CD4-positive, alpha-beta T cell treated with Interleukin-21 for 1 hour (primary cell): ENCODE measurements around the gene OLIG2.

Experiments
- DNase-seq: peaks from one replicate; pipeline ENCODE4 v3.0.0-alpha.2; 2020

Gene OLIG2

DNA sequence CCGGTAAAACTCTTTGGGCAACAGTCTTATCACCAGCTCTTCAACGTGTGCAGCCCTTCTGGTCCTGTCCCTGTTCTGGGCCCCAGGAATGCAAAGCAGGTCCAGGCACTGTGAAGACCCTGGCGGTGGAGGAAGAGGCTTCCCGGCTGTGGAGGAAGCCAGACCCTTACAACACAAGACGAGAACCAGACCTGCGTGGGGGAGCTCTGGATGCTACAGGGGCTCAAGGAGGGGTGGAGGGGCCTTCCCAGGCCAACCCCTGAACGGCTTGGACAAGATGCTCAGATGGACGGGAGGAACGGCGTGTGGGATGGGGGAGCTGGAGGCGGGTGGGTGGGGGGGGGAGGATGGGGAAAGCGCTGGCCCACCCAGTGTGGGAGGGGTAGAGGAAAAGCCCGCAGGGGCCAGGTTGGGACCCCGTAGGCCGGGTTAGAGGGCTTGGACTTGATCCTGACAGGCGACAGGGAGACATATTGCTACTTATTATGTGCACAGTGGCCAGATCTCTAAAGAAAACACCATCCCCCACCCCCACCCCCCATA, 5.1 kb upstream of the OLIG2 start:
- no peak for DNase-seq

DNA sequence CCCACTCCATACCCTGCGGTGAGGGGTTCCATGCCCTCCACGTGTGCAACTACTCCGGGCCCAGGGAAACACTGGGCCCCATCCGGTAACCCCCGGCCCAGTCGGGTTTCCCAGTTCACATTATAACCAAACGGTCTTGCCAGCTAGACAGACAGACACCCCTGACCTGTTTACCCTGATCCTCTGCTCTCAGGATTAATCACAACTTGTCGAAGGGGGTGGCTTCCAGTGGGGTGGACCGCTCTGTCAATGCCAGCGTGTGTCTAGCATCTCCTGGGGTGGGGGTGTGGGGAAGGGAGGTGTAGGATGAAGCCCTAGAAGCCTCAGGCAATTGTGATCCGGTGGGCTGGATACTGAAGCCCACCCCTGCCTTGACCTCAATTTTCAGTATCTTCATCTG, 4.6 kb upstream of the OLIG2 start:
- DNase-seq = no peak

DNA sequence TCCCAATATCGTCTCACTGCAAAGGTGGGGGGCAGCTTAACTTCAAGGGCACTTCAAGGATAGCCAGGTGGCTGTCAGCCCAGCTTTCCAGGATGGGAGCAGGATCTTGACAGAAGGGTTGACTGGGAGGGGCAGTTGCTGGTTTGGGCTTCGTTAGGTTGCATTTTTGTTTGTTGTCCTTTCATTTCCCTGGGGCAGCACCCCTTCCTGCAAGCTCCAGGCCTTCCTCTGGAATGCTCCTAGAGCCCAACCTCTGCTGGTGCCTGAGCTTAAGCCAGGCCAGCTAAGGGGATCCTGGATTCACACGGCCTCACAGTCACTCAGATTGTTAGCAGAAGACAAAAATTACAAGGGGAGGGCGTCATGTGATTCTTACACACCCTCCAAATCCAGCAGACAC, 4.1 kb upstream of the OLIG2 start:
- no peak for DNase-seq

DNA sequence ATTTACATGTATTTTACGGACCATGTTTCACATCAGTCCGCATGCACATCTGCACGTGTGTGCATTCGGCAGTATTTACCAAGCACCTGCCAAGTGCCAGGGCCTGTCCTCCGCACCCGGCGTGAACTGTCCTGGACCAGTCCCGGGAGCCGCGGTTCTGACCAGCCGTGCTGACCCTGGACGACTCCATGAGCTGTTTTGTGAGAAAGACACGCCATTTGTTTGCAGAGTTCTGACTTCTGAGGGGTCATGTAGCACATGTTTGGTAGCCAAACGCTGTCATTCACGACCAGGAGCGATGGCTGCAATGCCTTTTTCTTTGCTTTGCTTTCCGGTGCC, 3.3 kb upstream of the OLIG2 start:
- DNase-seq = no peak

DNA sequence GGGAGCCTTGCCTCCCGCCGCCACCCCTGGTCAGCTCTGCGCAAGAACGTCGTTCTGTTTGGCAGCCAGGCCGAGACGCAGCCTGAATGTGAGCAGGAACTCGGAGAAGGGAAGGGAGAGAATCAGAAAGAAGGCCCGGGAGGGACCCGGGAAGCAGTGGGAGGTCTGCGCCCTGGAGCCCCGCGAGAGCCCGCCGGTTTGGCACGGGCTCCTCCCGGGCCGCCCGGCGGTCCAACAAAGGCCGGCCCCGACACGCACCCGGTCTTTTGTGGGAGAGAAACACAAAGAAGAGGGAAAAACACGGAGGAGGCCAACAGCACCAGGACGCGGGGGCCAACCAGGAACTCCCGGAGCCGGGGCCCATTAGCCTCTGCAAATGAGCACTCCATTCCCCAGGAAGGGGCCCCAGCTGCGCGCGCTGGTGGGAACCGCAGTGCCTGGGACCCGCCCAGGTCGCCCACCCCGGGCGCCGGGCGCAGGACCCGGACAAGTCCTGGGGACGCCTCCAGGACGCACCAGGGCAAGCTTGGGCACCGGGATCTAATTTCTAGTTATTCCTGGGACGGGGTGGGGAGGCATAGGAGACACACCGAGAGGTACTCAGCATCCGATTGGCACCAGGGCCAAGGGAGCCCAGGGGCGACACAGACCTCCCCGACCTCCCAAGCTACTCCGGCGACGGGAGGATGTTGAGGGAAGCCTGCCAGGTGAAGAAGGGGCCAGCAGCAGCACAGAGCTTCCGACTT, 2.7 kb upstream of the OLIG2 start:
- DNase-seq = no peak

DNA sequence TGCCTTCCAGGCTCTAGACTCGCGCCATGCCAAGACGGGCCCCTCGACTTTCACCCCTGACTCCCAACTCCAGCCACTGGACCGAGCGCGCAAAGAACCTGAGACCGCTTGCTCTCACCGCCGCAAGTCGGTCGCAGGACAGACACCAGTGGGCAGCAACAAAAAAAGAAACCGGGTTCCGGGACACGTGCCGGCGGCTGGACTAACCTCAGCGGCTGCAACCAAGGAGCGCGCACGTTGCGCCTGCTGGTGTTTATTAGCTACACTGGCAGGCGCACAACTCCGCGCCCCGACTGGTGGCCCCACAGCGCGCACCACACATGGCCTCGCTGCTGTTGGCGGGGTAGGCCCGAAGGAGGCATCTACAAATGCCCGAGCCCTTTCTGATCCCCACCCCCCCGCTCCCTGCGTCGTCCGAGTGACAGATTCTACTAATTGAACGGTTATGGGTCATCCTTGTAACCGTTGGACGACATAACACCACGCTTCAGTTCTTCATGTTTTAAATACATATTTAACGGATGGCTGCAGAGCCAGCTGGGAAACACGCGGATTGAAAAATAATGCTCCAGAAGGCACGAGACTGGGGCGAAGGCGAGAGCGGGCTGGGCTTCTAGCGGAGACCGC, 2.0 kb upstream of the OLIG2 start:
- DNase-seq = no peak

DNA sequence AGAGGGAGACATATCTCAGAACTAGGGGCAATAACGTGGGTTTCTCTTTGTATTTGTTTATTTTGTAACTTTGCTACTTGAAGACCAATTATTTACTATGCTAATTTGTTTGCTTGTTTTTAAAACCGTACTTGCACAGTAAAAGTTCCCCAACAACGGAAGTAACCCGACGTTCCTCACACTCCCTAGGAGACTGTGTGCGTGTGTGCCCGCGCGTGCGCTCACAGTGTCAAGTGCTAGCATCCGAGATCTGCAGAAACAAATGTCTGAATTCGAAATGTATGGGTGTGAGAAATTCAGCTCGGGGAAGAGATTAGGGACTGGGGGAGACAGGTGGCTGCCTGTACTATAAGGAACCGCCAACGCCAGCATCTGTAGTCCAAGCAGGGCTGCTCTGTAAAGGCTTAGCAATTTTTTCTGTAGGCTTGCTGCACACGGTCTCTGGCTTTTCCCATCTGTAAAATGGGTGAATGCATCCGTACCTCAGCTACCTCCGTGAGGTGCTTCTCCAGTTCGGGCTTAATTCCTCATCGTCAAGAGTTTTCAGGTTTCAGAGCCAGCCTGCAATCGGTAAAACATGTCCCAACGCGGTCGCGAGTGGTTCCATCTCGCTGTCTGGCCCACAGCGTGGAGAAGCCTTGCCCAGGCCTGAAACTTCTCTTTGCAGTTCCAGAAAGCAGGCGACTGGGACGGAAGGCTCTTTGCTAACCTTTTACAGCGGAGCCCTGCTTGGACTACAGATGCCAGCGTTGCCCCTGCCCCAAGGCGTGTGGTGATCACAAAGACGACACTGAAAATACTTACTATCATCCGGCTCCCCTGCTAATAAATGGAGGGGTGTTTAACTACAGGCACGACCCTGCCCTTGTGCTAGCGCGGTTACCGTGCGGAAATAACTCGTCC, 1.3 kb upstream of the OLIG2 start:
- DNase-seq = no peak

DNA sequence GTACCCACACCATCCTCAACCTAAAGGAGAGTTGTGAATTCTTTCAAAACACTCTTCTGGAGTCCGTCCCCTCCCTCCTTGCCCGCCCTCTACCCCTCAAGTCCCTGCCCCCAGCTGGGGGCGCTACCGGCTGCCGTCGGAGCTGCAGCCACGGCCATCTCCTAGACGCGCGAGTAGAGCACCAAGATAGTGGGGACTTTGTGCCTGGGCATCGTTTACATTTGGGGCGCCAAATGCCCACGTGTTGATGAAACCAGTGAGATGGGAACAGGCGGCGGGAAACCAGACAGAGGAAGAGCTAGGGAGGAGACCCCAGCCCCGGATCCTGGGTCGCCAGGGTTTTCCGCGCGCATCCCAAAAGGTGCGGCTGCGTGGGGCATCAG, 638 bp upstream of the OLIG2 start:
- no peak for DNase-seq

DNA sequence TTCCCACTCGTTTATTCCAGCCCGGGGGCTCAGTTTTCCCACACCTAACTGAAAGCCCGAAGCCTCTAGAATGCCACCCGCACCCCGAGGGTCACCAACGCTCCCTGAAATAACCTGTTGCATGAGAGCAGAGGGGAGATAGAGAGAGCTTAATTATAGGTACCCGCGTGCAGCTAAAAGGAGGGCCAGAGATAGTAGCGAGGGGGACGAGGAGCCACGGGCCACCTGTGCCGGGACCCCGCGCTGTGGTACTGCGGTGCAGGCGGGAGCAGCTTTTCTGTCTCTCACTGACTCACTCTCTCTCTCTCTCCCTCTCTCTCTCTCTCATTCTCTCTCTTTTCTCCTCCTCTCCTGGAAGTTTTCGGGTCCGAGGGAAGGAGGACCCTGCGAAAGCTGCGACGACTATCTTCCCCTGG, 716 bp downstream of the OLIG2 start:
- no peak for DNase-seq

DNA sequence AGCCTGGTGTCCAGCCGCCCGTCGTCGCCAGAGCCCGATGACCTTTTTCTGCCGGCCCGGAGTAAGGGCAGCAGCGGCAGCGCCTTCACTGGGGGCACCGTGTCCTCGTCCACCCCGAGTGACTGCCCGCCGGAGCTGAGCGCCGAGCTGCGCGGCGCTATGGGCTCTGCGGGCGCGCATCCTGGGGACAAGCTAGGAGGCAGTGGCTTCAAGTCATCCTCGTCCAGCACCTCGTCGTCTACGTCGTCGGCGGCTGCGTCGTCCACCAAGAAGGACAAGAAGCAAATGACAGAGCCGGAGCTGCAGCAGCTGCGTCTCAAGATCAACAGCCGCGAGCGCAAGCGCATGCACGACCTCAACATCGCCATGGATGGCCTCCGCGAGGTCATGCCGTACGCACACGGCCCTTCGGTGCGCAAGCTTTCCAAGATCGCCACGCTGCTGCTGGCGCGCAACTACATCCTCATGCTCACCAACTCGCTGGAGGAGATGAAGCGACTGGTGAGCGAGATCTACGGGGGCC, 1.2 kb downstream of the OLIG2 start:
- no peak for DNase-seq

DNA sequence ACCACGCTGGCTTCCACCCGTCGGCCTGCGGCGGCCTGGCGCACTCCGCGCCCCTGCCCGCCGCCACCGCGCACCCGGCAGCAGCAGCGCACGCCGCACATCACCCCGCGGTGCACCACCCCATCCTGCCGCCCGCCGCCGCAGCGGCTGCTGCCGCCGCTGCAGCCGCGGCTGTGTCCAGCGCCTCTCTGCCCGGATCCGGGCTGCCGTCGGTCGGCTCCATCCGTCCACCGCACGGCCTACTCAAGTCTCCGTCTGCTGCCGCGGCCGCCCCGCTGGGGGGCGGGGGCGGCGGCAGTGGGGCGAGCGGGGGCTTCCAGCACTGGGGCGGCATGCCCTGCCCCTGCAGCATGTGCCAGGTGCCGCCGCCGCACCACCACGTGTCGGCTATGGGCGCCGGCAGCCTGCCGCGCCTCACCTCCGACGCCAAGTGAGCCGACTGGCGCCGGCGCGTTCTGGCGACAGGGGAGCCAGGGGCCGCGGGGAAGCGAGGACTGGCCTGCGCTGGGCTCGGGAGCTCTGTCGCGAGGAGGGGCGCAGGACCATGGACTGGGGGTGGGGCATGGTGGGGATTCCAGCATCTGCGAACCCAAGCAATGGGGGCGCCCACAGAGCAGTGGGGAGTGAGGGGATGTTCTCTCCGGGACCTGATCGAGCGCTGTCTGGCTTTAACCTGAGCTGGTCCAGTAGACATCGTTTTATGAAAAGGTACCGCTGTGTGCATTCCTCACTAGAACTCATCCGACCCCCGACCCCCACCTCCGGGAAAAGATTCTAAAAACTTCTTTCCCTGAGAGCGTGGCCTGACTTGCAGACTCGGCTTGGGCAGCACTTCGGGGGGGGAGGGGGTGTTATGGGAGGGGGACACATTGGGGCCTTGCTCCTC, 1.9 kb downstream of the OLIG2 start:
- DNase-seq = no peak

DNA sequence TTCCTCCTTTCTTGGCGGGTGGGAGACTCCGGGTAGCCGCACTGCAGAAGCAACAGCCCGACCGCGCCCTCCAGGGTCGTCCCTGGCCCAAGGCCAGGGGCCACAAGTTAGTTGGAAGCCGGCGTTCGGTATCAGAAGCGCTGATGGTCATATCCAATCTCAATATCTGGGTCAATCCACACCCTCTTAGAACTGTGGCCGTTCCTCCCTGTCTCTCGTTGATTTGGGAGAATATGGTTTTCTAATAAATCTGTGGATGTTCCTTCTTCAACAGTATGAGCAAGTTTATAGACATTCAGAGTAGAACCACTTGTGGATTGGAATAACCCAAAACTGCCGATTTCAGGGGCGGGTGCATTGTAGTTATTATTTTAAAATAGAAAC, 2.5 kb downstream of the OLIG2 start:
- no peak for DNase-seq

DNA sequence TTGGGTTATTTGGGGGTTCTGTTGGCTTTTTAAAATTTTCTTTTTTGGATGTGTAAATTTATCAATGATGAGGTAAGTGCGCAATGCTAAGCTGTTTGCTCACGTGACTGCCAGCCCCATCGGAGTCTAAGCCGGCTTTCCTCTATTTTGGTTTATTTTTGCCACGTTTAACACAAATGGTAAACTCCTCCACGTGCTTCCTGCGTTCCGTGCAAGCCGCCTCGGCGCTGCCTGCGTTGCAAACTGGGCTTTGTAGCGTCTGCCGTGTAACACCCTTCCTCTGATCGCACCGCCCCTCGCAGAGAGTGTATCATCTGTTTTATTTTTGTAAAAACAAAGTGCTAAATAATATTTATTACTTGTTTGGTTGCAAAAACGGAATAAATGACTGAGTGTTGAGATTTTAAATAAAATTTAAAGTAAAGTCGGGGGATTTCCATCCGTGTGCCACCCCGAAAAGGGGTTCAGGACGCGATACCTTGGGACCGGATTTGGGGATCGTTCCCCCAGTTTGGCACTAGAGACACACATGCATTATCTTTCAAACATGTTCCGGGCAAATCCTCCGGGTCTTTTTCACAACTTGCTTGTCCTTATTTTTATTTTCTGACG, 3.1 kb downstream of the OLIG2 start:
- peak; percentile 26 for DNase-seq

DNA sequence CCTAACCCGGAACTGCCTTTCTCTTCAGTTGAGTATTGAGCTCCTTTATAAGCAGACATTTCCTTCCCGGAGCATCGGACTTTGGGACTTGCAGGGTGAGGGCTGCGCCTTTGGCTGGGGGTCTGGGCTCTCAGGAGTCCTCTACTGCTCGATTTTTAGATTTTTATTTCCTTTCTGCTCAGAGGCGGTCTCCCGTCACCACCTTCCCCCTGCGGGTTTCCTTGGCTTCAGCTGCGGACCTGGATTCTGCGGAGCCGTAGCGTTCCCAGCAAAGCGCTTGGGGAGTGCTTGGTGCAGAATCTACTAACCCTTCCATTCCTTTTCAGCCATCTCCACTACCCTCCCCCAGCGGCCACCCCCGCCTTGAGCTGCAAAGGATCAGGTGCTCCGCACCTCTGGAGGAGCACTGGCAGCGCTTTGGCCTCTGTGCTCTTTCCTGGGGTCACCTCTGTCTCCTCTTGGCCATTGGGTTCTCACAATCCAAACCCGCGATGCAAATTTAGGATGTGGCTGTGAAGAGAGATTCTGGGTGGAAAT, 3.7 kb downstream of the OLIG2 start:
- DNase-seq = no peak

DNA sequence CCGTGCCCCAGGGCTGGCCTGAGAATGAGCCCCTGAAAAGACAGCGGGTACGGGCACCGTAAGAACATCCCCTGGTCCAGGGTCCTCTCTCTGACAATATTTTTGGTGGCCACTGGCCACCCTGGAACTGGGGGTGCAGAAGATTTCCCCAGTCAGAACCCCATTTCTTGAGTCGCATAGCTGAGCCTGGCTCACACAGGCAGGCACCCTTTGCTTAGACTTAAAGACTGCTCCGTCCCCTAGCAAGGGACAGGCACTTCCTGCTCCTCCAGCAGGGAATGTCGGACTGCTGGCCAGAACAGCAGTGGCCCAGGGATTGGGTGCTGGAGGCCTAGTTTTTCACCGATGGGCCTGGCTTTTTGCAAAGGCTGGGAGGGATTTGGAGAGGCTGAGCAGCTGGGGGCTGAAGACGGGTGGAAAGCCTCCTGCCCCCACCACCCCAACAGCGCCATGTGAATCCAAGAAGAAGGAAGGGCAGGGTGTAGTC, 4.3 kb downstream of the OLIG2 start:
- DNase-seq = no peak

DNA sequence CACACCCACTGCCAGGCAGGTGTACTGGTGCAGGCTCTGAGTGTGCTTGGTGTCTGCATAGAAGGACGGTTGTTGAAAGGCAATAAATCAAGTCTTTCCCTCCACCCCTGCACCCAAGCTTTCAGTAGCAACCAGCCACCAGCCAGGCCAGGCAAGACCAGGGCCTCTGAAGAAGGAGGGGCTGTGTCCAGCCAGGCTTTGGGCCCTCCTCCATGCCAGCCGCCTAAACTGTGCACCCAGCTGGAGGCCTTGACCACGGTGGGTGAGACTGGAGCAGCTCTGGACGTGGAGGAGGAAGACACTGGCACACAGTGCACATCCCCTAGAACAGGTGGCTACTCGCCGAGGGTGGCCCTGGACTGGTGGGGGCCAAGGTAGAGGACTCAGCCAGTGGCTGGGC, 4.9 kb downstream of the OLIG2 start:
- no peak for DNase-seq

DNA sequence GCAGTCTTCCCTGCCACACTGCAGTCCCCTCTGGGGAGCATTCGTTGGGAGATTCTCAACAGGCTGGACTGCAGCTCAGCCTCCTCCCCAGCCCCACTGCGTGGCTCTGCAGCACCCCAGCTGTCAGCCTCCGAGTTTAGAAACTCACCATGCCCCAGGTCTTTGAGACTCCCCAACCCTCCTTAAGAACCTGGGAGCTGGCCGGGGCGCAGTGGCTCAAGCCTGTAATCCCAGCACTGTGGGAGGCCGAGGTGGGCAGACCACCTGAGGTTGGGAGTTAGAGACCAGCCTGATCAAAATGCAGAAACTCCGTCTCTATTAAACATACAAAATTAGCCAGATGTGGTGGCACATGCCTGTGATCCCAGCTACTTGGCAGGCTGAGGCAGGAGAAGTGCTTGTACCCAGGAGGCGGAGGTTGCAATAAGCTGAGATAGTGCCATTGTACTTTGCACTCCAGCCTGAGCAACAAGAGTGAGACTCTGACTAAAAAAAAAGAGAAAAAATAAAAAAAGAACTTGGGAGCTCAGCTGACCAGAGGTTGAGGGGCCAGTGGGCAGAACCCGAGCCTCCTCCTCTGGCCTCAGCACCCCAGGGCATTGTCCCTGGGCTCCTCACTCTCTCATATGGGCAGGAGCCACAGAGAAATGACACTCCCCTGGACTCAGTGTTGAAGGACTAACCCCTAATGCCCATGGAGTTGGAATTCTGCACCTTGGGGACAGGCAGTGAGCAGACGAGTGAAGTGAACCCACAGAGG, 5.6 kb downstream of the OLIG2 start:
- DNase-seq = no peak

DNA sequence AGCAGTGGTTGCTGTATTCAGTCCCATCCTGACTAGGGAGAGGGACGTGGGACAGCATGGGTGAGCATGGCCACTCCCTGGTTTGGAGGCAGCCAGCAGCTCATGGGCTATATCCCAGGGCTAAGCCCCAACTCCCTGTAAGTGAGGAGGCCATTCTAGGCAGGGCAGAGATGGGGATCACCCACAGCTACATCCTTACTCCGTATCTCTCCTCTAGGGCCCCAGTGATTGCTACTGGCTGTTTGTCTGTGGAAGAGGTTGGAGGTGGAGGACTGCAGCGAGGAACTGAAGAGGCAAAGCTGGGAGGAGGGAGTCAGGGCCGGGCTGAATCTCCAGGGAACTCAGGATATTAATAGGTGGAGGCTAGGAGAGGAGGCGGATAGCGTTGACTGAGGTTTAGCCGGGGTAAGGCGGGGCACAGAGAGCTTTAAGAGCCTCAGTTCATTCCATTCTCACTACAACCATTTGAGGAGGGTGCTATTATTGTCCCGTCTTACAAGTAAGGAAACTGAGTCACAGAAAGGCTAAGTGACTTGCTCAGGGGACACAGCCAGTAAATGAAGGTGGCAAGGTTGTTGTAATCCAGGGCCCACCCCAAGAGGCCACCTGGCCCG, 6.8 kb downstream of the OLIG2 start:
- no peak for DNase-seq

DNA sequence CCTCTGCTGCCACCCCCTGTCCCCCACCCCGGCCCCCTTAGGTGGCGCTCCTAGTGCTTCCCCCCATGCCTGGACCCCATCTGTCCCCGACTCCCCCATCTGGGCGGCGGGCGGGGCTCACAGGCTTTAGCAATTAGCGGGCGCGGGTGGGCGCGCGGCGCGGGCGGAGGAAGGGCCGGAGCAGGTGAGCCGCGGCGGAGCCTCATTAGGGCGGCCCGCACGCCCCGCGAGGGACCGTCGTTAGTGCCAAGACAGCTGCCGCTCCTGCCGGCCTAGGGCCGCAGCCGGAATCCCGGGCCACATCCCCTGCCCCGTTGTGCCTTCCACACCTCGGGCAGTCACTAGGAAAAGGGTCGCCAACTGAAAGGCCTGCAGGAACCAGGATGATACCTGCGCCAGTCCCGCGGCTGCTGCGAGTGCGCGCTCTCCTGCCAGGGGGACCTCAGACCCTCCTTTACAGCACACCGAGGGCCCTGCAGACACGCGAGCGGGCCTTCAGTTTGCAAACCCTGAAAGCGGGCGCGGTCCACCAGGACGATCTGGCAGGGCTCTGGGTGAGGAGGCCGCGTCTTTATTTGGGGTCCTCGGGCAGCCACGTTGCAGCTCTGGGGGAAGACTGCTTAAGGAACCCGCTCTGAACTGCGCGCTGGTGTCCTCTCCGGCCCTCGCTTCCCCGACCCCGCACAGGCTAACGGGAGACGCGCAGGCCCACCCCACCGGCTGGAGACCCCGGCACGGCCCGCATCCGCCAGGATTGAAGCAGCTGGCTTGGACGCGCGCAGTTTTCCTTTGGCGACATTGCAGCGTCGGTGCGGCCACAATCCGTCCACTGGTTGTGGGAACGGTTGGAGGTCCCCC, 7.6 kb downstream of the OLIG2 start:
- DNase-seq = no peak
